Lung microvascular endothelial cell (primary cell): ENCODE data around the gene UNC93A. TPM values are rescaled to one million over a fixed set of nuclear protein-coding genes. Genes with fewer than 3 reads are reported as not detected.
"Not testable (repeated sequence)": the region's sequence is repeated elsewhere in the genome, so short reads cannot be mapped to it uniquely, and the experiment has no call there.

Experiments
- DNase-seq, 2 donors: peaks; one replicate each; pipeline versions ENCODE4 v3.0.0 to v3.0.0-alpha.2; 2010; ENCODE audit warnings: low read depth in 2 of 2
- total RNA-seq: library from RNA; depleted of rRNA; stranded (reverse); fragments of >200 nt; gene quantifications from 2 replicates; pipeline ENCODE4 v1.2.1, GENCODE V29; 2014

Gene UNC93A
- total RNA-seq, 1 donor from 2014 or later = not detected

GRCh38 chr6:167309355-167310192, 18.5 kb downstream of the UNC93A start:
- DNase-seq = not testable (repeated sequence)

- DNase-seq = no peak
Observed at GRCh38 chr6:167311286-167311685, 20.2 kb downstream of the UNC93A start.

- DNase-seq = not testable (repeated sequence)
Observed at GRCh38 chr6:167311691-167312090, 20.6 kb downstream of the UNC93A start.

DNA sequence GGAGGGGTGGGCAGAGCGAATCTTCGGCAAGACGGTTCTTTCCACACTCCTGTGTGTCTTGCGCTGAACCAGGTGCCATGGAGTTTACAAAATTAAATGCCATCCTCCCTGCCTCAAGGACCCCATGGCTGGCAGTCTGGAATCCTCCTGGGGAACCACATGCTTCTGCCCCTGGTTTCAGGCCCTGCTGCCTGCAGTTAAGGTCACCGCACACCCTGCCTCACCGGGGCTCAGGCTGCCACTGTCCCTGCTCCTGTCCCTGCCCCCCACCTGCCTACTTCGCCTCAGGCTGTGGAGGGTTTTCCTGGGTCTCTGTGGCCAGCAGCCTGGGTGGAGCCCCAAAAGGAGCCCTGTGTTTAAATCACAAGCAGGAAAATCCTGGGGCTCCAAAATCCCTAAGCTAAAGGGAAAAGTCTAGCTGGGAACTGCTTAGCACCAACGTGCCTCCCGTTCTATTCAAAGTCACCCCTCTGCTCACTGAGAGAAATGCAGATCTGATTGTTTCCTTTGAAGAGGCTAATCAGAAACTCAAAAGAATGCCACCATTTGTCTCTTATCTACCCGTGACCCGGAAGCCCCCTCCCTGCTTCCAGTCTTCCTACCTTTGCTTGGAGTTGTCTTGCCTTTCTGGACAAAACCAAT, 23.2 kb downstream of the UNC93A start:
- DNase-seq = no peak

DNA sequence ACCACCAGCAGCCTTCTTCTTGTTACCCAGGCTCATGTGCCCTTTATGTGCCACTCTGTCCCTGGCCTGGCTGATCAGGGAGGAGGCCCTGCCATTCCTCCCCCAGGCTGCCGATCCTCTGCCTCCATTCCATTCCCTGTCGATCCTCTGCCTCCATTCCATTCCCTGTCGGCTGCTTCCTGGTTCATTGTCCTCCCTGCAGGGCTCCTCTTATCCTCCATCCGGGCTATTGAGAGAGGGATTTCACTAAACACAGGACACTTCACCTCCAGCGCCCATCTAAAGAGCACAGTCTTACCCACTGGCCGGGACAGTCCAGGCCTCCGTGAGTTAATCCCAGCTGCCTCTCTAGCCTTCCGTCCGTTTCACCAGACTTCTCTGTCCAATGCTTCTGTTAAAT, 26.1 kb downstream of the UNC93A start:
- no peak for DNase-seq

- not testable (repeated sequence) for DNase-seq
Observed at GRCh38 chr6:167318354-167318753, 27.2 kb downstream of the UNC93A start.

GRCh38 chr6:167318856-167319255, 27.7 kb downstream of the UNC93A start:
- not testable (repeated sequence) for DNase-seq

DNA sequence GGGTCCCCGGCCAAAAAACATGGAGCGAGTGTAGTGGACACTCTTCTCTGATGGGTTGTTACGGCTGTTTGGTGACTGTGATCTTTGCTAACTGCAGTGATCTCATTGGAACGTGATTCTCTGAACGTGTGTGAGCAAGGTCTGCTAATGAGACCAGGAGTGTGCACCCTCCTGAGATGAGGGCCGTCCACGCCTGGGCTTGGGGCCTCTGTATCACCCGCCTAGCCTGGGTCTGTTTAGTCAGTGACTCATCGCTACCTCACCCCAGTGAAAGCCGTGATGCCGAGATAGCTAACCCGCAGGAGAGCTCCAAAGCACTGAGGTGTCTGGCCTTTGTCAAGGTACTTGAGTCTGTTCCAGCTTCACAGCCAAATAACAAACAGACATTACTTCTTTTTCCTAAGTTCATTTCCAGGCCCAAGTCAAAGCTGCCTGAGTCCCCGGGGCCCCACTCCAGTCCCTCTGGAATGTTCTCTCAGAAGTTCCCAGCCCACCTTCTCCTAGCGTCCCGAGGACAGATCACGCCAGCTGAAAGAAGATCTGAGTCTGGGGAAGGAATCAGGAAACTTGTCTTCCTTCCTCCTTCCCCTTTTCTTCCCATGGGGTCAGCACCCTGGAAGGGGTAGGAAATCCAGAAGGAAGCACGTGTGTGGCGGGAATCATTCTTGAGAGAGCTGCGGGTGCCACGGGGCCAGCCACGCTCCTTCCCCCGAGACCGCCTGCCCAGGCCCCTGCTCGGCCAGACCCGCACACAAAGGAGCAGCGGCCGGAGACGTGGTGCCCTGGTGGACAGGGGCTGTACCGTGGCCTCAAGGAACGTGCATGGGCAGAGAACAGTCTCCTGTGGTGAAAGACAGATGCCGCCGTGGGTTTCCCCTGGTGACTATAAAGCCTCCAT, 29.0 kb downstream of the UNC93A start:
- not testable (repeated sequence) for DNase-seq

- DNase-seq = not testable (repeated sequence)
Observed at GRCh38 chr6:167320754-167321056, 29.6 kb downstream of the UNC93A start.

GRCh38 chr6:167321185-167321584, 30.1 kb downstream of the UNC93A start:
- DNase-seq = not testable (repeated sequence)

GRCh38 chr6:167323111-167323510, 32.0 kb downstream of the UNC93A start:
- DNase-seq = no peak

- no peak for DNase-seq
Observed at GRCh38 chr6:167324111-167324510, 33.0 kb downstream of the UNC93A start.

GRCh38 chr6:167325766-167326165, 34.7 kb downstream of the UNC93A start:
- DNase-seq = no peak

GRCh38 chr6:167327391-167327790, 36.3 kb downstream of the UNC93A start:
- DNase-seq = no peak

DNA sequence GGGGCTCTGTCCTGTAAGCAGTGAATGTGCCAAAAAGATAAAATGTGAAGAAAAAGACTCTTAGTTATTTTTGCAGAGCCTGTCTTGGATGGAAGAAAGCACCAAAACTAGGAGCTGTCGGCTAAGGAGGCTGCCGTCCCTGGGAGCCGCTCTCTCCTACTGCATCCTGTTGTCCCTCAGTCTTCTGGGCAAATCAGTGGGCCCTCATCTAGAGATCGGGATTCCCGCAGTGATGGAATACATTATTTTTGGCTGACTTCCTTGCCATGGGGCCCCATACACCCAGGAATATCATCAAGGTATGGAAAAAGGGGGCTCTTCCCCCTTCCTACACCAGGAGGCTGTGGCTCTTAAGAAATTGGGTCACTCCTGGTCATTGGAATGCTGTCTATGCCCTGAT, 37.0 kb downstream of the UNC93A start:
- no peak for DNase-seq

DNA sequence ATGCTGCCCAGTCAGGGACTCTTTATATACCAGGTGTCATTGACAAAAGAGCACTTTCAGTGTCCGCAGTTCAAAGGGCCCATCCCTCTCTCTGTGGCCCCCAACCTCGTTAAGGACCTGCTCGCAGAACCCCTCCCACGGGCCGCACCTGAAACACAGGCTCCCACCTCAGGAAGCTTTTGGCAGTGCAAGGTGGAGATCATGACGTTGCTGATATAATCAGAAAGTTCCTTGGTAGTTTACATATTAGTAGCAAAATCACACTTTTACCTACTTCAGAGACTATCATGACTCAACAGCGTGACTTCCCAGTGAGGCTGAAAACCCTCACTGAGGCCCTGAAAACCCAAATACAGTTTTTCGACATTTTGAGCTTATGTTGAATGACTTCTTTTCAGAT, 37.9 kb downstream of the UNC93A start:
- DNase-seq = no peak

DNA sequence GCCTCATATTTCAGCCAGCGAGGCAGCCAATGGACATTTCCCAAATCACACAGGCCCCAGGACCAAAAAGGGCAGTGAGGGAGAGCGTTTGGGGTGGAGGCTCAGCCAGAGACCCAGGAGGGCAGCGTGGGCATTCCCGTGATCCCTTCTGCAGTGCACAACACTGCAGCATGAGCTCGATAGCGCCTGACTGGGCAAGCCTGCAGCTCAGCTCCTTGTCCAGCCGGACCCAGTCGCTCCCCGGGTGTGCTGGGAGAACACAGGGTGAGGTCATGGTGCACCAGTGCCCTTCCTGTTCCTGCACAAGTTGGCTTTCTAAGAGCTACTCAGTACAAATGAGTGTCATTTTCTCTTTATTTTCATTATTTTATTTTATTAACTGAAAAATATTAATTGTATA, 39.6 kb downstream of the UNC93A start:
- DNase-seq = no peak

- no peak for DNase-seq
Observed at GRCh38 chr6:167331565-167331964, 40.5 kb downstream of the UNC93A start.

GRCh38 chr6:167336844-167337630, 45.9 kb downstream of the UNC93A start:
- DNase-seq = no peak

DNA sequence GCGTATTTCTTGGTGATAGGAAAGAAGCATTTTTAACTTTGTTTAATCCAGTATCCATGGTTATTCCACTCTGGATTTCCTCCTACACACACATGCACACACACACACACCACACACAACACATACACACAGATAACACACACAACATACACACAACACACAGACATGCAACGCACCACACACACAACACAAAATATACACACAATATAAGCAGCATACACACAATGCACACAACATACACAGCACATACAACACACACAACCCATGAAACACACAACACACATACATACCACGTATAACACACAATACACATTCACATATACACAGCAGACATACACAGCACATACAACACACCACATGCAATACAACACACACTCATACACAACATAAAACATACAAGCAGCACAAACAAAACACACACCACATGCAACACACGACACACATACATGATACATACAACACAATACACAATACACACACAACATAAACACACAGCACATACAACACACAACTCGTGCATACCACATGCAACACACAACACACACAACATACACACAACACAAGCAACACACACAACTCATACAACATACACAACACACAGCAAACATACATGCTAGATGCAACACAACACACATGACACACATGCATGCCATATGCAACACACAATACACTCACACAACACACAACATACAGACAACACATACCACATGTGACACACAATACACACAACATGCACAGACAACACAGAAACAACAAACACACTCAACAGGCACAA, 46.7 kb downstream of the UNC93A start:
- no peak for DNase-seq
